EH (cell line): ENCODE results near the gene PGBD5.

ENCODE experiments used
- DNase-seq: peaks from one replicate; pipeline ENCODE4 v3.0.0-alpha.2; 2015; ENCODE audit warnings: low read depth

The PGBD5 gene

GRCh38 chr1:230300322-230301301 lies 125.5 kb downstream of the PGBD5 start:
- no peak for DNase-seq

GRCh38 chr1:230299191-230300006 lies 126.7 kb downstream of the PGBD5 start:
- DNase-seq, result no peak

GRCh38 chr1:230295367-230295766 lies 130.8 kb downstream of the PGBD5 start:
- no peak for DNase-seq

GRCh38 chr1:230293390-230293700 lies 132.8 kb downstream of the PGBD5 start:
- DNase-seq, result no peak

- no peak for DNase-seq
Measured at GRCh38 chr1:230292689-230293389, 133.3 kb downstream of the PGBD5 start.

GRCh38 chr1:230291731-230292620 lies 134.2 kb downstream of the PGBD5 start:
- DNase-seq, result no peak

- DNase-seq, result no peak
Measured at GRCh38 chr1:230289350-230289644, 136.8 kb downstream of the PGBD5 start.

- DNase-seq, result peak; percentile 15
Measured at GRCh38 chr1:230288641-230289349, 137.3 kb downstream of the PGBD5 start.

GRCh38 chr1:230287674-230288315 lies 138.3 kb downstream of the PGBD5 start:
- DNase-seq, result no peak

- DNase-seq, result no peak
Measured at GRCh38 chr1:230286890-230287269, 139.3 kb downstream of the PGBD5 start.

- DNase-seq, result no peak
Measured at GRCh38 chr1:230286166-230286889, 139.8 kb downstream of the PGBD5 start.

GRCh38 chr1:230285351-230285750 lies 140.8 kb downstream of the PGBD5 start:
- no peak for DNase-seq

GRCh38 chr1:230284891-230285290 lies 141.2 kb downstream of the PGBD5 start:
- no peak for DNase-seq

- no peak for DNase-seq
Measured at GRCh38 chr1:230283678-230284077, 142.5 kb downstream of the PGBD5 start.

GRCh38 chr1:230282157-230282556 lies 144.0 kb downstream of the PGBD5 start:
- DNase-seq, result no peak

- DNase-seq, result no peak
Measured at GRCh38 chr1:230281556-230281955, 144.6 kb downstream of the PGBD5 start.

- no peak for DNase-seq
Measured at GRCh38 chr1:230280906-230281413, 145.2 kb downstream of the PGBD5 start.

GRCh38 chr1:230280054-230280795 lies 145.9 kb downstream of the PGBD5 start:
- DNase-seq, result no peak

GRCh38 chr1:230279583-230279945 lies 146.6 kb downstream of the PGBD5 start:
- DNase-seq, result no peak
